C4-2B (cell line): ENCODE results near the gene LUC7L3.

Experiments used
- ZFX ChIP-seq: fragments of 450-650 bp; IDR thresholded peaks from 2 replicates; pipeline ENCODE4 v1.6.1; 2017
- TF ChIP-seq, protein P1 (sequence below): fragments of 450-650 bp; conservative IDR thresholded peaks from 2 replicates; pipeline ENCODE4 v1.5.1; 2017; ENCODE audit warnings: mild to moderate bottlenecking

DNA sequence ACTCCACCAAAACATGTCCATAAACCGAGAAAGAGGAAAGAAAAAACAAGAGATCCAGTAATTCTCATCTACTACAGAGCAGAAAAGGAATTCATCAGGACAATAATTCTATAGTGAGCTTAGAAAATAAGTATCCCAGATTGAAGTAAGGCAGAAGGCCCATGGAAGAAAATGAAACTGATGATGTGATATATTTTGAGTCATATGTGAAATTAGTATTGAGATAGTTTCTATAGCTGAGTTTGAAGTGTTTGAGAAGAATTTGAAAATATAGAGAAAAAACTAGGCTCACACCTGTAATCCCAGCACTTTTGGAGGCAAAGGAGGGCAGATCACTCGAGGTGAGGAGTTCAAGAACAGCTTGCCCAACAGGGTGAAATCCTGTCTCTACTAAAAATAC lies 19.7 kb downstream of the LUC7L3 start:
- TF ChIP-seq, protein P1, sequence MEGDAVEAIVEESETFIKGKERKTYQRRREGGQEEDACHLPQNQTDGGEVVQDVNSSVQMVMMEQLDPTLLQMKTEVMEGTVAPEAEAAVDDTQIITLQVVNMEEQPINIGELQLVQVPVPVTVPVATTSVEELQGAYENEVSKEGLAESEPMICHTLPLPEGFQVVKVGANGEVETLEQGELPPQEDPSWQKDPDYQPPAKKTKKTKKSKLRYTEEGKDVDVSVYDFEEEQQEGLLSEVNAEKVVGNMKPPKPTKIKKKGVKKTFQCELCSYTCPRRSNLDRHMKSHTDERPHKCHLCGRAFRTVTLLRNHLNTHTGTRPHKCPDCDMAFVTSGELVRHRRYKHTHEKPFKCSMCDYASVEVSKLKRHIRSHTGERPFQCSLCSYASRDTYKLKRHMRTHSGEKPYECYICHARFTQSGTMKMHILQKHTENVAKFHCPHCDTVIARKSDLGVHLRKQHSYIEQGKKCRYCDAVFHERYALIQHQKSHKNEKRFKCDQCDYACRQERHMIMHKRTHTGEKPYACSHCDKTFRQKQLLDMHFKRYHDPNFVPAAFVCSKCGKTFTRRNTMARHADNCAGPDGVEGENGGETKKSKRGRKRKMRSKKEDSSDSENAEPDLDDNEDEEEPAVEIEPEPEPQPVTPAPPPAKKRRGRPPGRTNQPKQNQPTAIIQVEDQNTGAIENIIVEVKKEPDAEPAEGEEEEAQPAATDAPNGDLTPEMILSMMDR, result no peak
- TF ChIP-seq ZFX, result no peak
